ENCODE results near the gene CNOT10. TPM values are rescaled to one million over a fixed set of nuclear protein-coding genes. Genes with fewer than 3 reads are reported as not detected.

Gene CNOT10
- total and polyA plus RNA-seq, 8 donors = 11.1 to 23.0 (median 14.4) TPM

- Histone ChIP-seq H3K9me3 (no peaks in the 10 kb centered on the region), H3K36me3 (no peaks in the 10 kb centered on the region), H3K27me3 (no peaks in the 10 kb centered on the region), H3K4me1 (no peaks in the 10 kb centered on the region), H3K4me3 (no peak overlapping the region), H3K27ac (no peak overlapping the region)
- no peak for ATAC-seq
- WGBS, 2 donors = 96 to 99% methylated on average over 3 of the region's 3 CpGs
- no peak for DNase-seq
- intact Hi-C loops (cut with DNase I) = no loop called here
- TF ChIP-seq CTCF (IDR thresholded peaks at IDR 0.05) = no peak
- FAIRE-seq = no peak
Observed at GRCh38 chr3:32709346-32709745, 24.4 kb downstream of the CNOT10 start.

- no peak for FAIRE-seq
- no peak for DNase-seq
- Histone ChIP-seq H3K4me1 (no peaks in the 10 kb centered on the region), H3K4me3 (no peak overlapping the region), H3K36me3 (peaks cover 0 to 13% (median 0%) of the 10 kb centered on the region in 3 donors), H3K9me3 (no peaks in the 10 kb centered on the region), H3K27ac (no peak overlapping the region), H3K27me3 (no peaks in the 10 kb centered on the region)
- 95 to 100% methylated on average over 1 of the region's 1 CpG for WGBS, 2 donors
- TF ChIP-seq CTCF (IDR thresholded peaks at IDR 0.05) = no peak
- intact Hi-C loops (cut with DNase I) = no loop called here
- ATAC-seq = no peak
Observed at GRCh38 chr3:32712506-32713055, 27.6 kb downstream of the CNOT10 start.

- intact Hi-C loops (cut with DNase I) = no loop called here
- TF ChIP-seq CTCF (IDR thresholded peaks at IDR 0.05) = no peak
- no peaks in the 10 kb centered on the region for H3K9me3 ChIP-seq
- no peak overlapping the region for H3K27ac ChIP-seq
- H3K36me3 ChIP-seq = peaks cover 0 to 13% (median 0%) of the 10 kb centered on the region in 3 donors
- no peak overlapping the region for H3K4me3 ChIP-seq
- H3K27me3 ChIP-seq = no peaks in the 10 kb centered on the region
- no peak for FAIRE-seq
- H3K4me1 ChIP-seq = no peaks in the 10 kb centered on the region
- no peak for DNase-seq
- ATAC-seq = no peak
Observed at GRCh38 chr3:32713181-32713580, 28.2 kb downstream of the CNOT10 start.

GRCh38 chr3:32719335-32719734, 34.3 kb downstream of the CNOT10 start:
- TF ChIP-seq CTCF (IDR thresholded peaks at IDR 0.05) = no peak
- Histone ChIP-seq H3K9me3 (no peaks in the 10 kb centered on the region), H3K4me3 (no peak overlapping the region), H3K27ac (no peak overlapping the region), H3K4me1 (no peaks in the 10 kb centered on the region), H3K27me3 (no peaks in the 10 kb centered on the region), H3K36me3 (peaks cover 0 to 13% (median 0%) of the 10 kb centered on the region in 3 donors)
- DNase-seq (no peak), ATAC-seq (no peak), FAIRE-seq (no peak)
- WGBS, 2 donors = 86 to 91% methylated on average over 5 of the region's 5 CpGs
- intact Hi-C loops (cut with DNase I) = no loop called here

- ATAC-seq = no peak
- peaks cover 0 to 13% (median 0%) of the 10 kb centered on the region in 3 donors for H3K36me3 ChIP-seq
Observed at GRCh38 chr3:32719931-32720330, 34.9 kb downstream of the CNOT10 start.

More at GRCh38 chr3:32719931-32720330, 34.9 kb downstream of the CNOT10 start:
- FAIRE-seq = no peak
- Histone ChIP-seq H3K9me3 (no peaks in the 10 kb centered on the region), H3K27ac (no peak overlapping the region), H3K4me1 (no peaks in the 10 kb centered on the region), H3K27me3 (no peaks in the 10 kb centered on the region), H3K4me3 (no peak overlapping the region)
- no peak for DNase-seq
- TF ChIP-seq CTCF (IDR thresholded peaks at IDR 0.05) = no peak
- 92% methylated on average over 5 of the region's 5 CpGs for WGBS, 2 donors
- intact Hi-C loops (cut with DNase I) = no loop called here
